K562 (cell line): Measurements from ENCODE around the gene VAMP8. TPM values are rescaled to one million over a fixed set of nuclear protein-coding genes. Genes with fewer than 3 reads are reported as not detected.
A peak's percentile ranks its signal among the peaks of the same experiment; 100 is the strongest.

Experiments used
- ATAC-seq: fragments of 200-7000 bp; cut with Tn5 transposase; 3 replicates; pipeline ENCODE4 v1.9.1; 2020; ENCODE audit warnings: moderate library complexity
- BruUV-seq: library from RNA; stranded (reverse); fragments of 400-500 nt; replicated peaks from 2 replicates; lab custom pipeline; 2021; lab: Mats Ljungman, UMichigan
- CTCF ChIA-PET: fragments of 300-600 bp; formaldehyde crosslinking; extraction: SDS; loops from one replicate; lab custom pipeline; 2021; ENCODE audit warnings: low intra/inter-chr PET ratio; lab: Yijun Ruan, JAX
- POLR2A ChIA-PET: fragments of 300-600, 350-650 bp; sonication (Branson Sonifier 250); formaldehyde crosslinking; extraction: SDS; loops from one replicate; lab custom pipeline; 2021; ENCODE audit warnings: antibody characterized with exemption, inconsistent platforms; lab: Yijun Ruan, JAX
- DNase-seq, 4 experiments: peaks; one replicate each; pipeline versions ENCODE4 v3.0.0 to v3.0.0-alpha.2; 2011 to 2018; ENCODE audit warnings: low spot score in 3 of 4, mixed read lengths in 3 of 4; ENCODE audit errors: extremely low read depth in 1 of 4
- FAIRE-seq: peaks from 2 replicates; lab custom pipeline; 2011; peaks lifted over from hg19 to GRCh38; lab: Jason Lieb, UNC
- H2AFZ ChIP-seq: 2 replicates; pipeline ENCODE4 v1.6.0; 2011; ENCODE audit warnings: low read depth, low read length, control low read depth, inconsistent platforms
- H3K27ac ChIP-seq: fragments of 200-600 bp; 3 replicates; pipeline ENCODE4 v1.8.0; 2011; ENCODE audit warnings: low read depth, mild to moderate bottlenecking, control low read depth, inconsistent platforms, low read length, moderate library complexity, mixed read lengths; ENCODE audit errors: extremely low read depth
- H3K27me3 ChIP-seq, 2 experiments: fragments of 300-600 bp in 1 of 2; 2 replicates in 1 of 2; 3 replicates in 1 of 2; pipeline versions ENCODE4 v1.6.0 to v1.8.0; 2011; ENCODE audit warnings: inconsistent platforms in 2 of 2, low read length in 2 of 2, mild to moderate bottlenecking in 1 of 2, mixed read lengths in 1 of 2, moderate library complexity in 1 of 2; ENCODE audit not compliant: control insufficient read depth in 2 of 2, insufficient read depth in 2 of 2
- H3K36me3 ChIP-seq: fragments of 300-600 bp; 3 replicates; pipeline ENCODE4 v1.8.0; 2011; ENCODE audit warnings: mild to moderate bottlenecking, low read length, inconsistent platforms; ENCODE audit not compliant: control insufficient read depth, insufficient read depth
- H3K4me1 ChIP-seq, 2 experiments: fragments of 200-600 bp in 1 of 2; replicated peaks in 1 of 2; 2 replicates in 1 of 2; 3 replicates in 1 of 2; pipeline versions ENCODE4 v1.5.1 to v1.8.0; 2011; ENCODE audit warnings: inconsistent platforms in 2 of 2, low read length in 2 of 2, mild to moderate bottlenecking in 1 of 2, mixed read lengths in 1 of 2, moderate library complexity in 1 of 2; ENCODE audit not compliant: control insufficient read depth in 2 of 2, insufficient read depth in 2 of 2
- H3K4me2 ChIP-seq: 2 replicates; pipeline ENCODE4 v1.6.1; 2011; ENCODE audit warnings: low read length, control low read depth, inconsistent platforms, mixed read lengths; ENCODE audit not compliant: insufficient read depth
- H3K4me3 ChIP-seq: fragments of 200-600 bp; sonication (generic), shearing (Covaris generic); 2 replicates; pipeline ENCODE4 v1.5.1; 2016; ENCODE audit warnings: control low read depth, inconsistent platforms
- H3K79me2 ChIP-seq: fragments of 200-600 bp; 3 replicates; pipeline ENCODE4 v1.8.0; 2011; ENCODE audit warnings: low read length, inconsistent platforms; ENCODE audit not compliant: control insufficient read depth, insufficient read depth
- H3K9ac ChIP-seq, 2 experiments: 2 replicates each; pipeline versions ENCODE4 v1.6.0 to v1.6.1; 2011; ENCODE audit warnings: low read depth in 2 of 2, low read length in 2 of 2, control low read depth in 1 of 2, inconsistent platforms in 1 of 2, mild to moderate bottlenecking in 1 of 2, mixed read lengths in 1 of 2; ENCODE audit not compliant: insufficient read depth in 1 of 2
- H3K9me1 ChIP-seq: one replicate; pipeline ENCODE4 v1.6.0; 2011; ENCODE audit warnings: inconsistent platforms, mild to moderate bottlenecking, low read length, moderate library complexity; ENCODE audit not compliant: control insufficient read depth, insufficient read depth
- H3K9me3 ChIP-seq: replicated peaks from 2 replicates; pipeline ENCODE4 v1.5.1; 2011; ENCODE audit warnings: low read depth, low read length, inconsistent platforms; ENCODE audit not compliant: control insufficient read depth, insufficient read depth
- H4K20me1 ChIP-seq: replicated peaks from 2 replicates; pipeline ENCODE4 v1.6.1; 2011; ENCODE audit warnings: low read length, inconsistent platforms, mixed read lengths; ENCODE audit not compliant: control insufficient read depth, insufficient read depth
- NFIC ChIP-seq: fragments of 450-650 bp; IDR thresholded peaks from 2 replicates; pipeline ENCODE4 v1.6.1; 2017; ENCODE audit warnings: mild to moderate bottlenecking, inconsistent platforms
- THRA ChIP-seq: fragments of 450-650 bp; IDR thresholded peaks from 2 replicates; pipeline ENCODE4 v1.6.1; 2017; ENCODE audit warnings: mild to moderate bottlenecking, moderate library complexity
- WGBS: fragments of 100-300 bp; shearing (Covaris generic); methylation state at CpG from one replicate; pipeline ENCODE4 v1.1.6; 2016; ENCODE audit warnings: low coverage, mixed read lengths; ENCODE audit not compliant: insufficient coverage; ENCODE audit errors: missing lambda C conversion rate; 5-methylcytosine and 5-hydroxymethylcytosine counted together
- in situ Hi-C: fragments of 300-500 bp; cut with MboI; formaldehyde crosslinking; loops from 4 replicates; pipeline ENCODE4 v1.15.0; 2018; ENCODE audit warnings: inconsistent platforms, mixed read lengths
- intact Hi-C: fragments of 100-400 bp; cut with micrococcal nuclease; formaldehyde crosslinking; loops from 2 replicates; pipeline ENCODE4 v1.14.2; 2022
- polyA plus RNA-seq, 8 experiments: library from polyadenylated mRNA; depleted of rRNA in 4 of 8; stranded (reverse) in 5 of 8; unstranded in 3 of 8; fragments of >200 nt; fragmentation: Nextera tagmentation in 2 of 8; fragmentation: Illumina TruSeq in 1 of 8; extraction: Ambion mirVana in 2 of 8; extraction: Trizol in 1 of 8; gene quantifications; 2 replicates each; pipeline versions ENCODE4 v1.2.1 to v1.2.3, GENCODE V29; 2011 to 2014; ENCODE audit warnings: inconsistent platforms in 1 of 8, missing spikeins in 1 of 8
- total RNA-seq, 7 experiments: library from RNA; depleted of rRNA in 6 of 7; stranded (reverse); fragments of >200 nt in 6 of 7; fragmentation: Illumina TruSeq in 2 of 7; extraction: Trizol in 2 of 7; gene quantifications; 2 replicates each; pipeline versions ENCODE4 v1.2.1 to v1.2.3, GENCODE V29; 2011 to 2021; ENCODE audit warnings: low replicate concordance in 1 of 7

VAMP8 gene
- total and polyA plus RNA-seq, 9 of the 15 experiments (the other 6 are each of a cell fraction or from before 2014, with no cell fraction given), result 107 to 571 (median 248) TPM

GRCh38 chr2:85605406-85606115 is 28.2 kb downstream of the VAMP8 start:
- Histone ChIP-seq H3K4me2 (no peak overlapping the region), H3K9ac (no peak overlapping the region), H3K9me3 (no peaks in the 10 kb centered on the region), H3K4me1 (peaks cover 9 to 29% of the 10 kb centered on the region in 2 experiments; a peak in 4 of 5 replicates)
- no TSS peak for BruUV-seq
- FAIRE-seq, result no peak
- no peak for ATAC-seq
- in situ Hi-C loops, result no loop called here
- POLR2A ChIA-PET, result interaction anchor here (0.6 to 5.5 kb wide), 11 partner anchors 8 to 106 kb away, joined by 3 to 31 read pairs (median 4); partner anchors contain the start of genes MAT2A, RNF181 and USP39
- intact Hi-C loops, result no loop called here
- TF ChIP-seq NFIC (peak; percentile 83), THRA (no peak)
- TF ChIP-seq, all 486 proteins: peak for 1
- no peak overlapping the region; the same call in 2 of the 3 replicates for H3K27ac ChIP-seq
- no peaks in the 10 kb centered on the region for H3K9me1 ChIP-seq
- DNase-seq, result no peak
- CTCF ChIA-PET, result interaction anchor here (0.7 kb wide), 1 partner anchor 44 kb away, joined by 3 read pairs; the partner anchor contains the start of gene GGCX
- WGBS, result 60% methylated on average over 4 of the region's 4 CpGs
- H3K36me3 ChIP-seq, result peaks cover 46% of the 10 kb centered on the region; the same call in 2 of the 3 replicates
- H3K79me2 ChIP-seq, result peaks cover 36% of the 10 kb centered on the region; the same call in 2 of the 3 replicates
- H3K4me3 ChIP-seq, result no peak overlapping the region
- H3K27me3 ChIP-seq, result no peaks in the 10 kb centered on the region
- no peak overlapping the region for H2AFZ ChIP-seq
- no peaks in the 10 kb centered on the region for H4K20me1 ChIP-seq
